22Rv1 (cell line): ENCODE results near the gene S100A16.

Experiments used
- H3K27ac ChIP-seq: fragments of 450-650 bp; 2 replicates; pipeline ENCODE4 v1.5.1; 2017
- ZFX ChIP-seq: fragments of 450-650 bp; IDR thresholded peaks from 2 replicates; pipeline ENCODE4 v1.6.1; 2017; ENCODE audit warnings: antibody characterized with exemption, borderline replicate concordance
- TF ChIP-seq, protein P1 (sequence below): fragments of 450-650 bp; IDR thresholded peaks from 2 replicates; pipeline ENCODE4 v1.5.1; 2017; ENCODE audit warnings: mild to moderate bottlenecking

S100A16 gene

DNA sequence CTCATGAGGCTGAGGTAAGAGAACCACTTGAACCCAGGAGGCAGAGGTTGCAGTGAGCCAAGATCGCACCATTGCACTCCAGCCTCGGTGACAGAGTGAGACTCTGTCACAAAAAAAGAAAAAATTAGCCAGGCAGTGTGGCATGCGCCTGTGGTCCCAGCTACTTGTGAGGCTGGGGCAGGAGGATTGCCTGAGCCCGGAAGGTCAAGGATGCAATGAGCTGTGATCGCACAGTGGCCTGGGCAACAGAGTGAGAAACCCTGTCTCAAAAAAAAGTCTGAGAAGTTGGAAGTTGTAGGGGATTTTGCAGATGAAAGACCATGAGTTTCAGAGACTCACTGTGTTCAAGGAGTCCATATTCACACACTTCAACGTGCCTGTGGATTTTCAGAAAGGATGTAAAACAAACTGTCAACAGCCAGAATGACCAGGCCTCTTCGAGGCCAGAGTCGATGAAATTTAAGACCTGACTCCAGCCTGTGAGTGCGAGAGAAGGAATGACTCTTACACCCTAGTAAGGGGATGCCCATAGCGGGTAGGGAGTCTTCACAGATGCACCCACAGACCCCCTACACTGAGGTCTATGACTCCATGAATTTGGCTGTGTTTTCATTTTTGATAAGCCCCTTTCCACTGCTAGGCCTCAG, 12.2 kb upstream of the S100A16 start:
- no peak overlapping the region for H3K27ac ChIP-seq
- no peak for TF ChIP-seq ZFX
- TF ChIP-seq, protein P1, sequence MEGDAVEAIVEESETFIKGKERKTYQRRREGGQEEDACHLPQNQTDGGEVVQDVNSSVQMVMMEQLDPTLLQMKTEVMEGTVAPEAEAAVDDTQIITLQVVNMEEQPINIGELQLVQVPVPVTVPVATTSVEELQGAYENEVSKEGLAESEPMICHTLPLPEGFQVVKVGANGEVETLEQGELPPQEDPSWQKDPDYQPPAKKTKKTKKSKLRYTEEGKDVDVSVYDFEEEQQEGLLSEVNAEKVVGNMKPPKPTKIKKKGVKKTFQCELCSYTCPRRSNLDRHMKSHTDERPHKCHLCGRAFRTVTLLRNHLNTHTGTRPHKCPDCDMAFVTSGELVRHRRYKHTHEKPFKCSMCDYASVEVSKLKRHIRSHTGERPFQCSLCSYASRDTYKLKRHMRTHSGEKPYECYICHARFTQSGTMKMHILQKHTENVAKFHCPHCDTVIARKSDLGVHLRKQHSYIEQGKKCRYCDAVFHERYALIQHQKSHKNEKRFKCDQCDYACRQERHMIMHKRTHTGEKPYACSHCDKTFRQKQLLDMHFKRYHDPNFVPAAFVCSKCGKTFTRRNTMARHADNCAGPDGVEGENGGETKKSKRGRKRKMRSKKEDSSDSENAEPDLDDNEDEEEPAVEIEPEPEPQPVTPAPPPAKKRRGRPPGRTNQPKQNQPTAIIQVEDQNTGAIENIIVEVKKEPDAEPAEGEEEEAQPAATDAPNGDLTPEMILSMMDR, result no peak

DNA sequence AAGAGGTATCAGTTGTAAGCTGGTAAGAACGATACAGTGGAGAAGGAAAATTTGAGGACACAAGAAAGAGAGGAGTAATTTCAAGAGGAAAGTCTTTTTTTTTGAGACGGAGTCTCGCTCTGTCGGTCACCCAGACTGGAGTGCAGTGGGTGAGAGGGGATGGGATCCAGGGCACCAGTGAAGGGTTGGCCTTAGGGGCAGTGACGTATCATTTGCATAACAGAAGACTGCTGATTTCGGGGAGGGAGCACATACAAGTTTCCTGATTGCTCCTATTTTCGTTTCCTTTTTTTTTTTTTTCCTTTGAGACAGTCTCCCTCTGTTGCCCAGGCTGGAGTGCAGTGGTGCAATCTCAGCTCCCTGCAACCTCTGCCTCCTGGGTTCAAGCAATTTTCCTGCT, 10.2 kb upstream of the S100A16 start:
- H3K27ac ChIP-seq, result no peak overlapping the region
- TF ChIP-seq, protein P1, result no peak
- TF ChIP-seq ZFX, result no peak

DNA sequence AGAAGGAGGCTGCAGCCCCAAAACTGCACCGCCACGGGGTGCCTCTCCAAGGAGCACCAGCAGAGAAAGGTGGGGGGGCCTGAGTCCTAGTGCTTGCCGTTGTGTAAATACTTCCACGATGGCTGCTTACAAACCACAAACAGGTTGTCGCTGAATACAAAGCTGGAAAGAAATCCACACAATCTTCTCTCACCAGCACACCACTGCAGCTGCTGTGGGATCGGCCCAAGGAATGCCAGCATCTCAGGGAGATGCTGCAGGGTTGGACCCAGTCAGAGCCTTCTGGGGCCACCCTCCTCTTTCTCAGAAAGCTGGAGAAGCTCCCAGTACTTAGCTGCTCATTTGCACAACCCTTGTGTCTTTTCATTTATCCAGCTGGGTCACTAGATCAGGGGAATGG, 6.2 kb upstream of the S100A16 start:
- H3K27ac ChIP-seq, result no peak overlapping the region
- TF ChIP-seq, protein P1, result no peak
- TF ChIP-seq ZFX, result no peak

DNA sequence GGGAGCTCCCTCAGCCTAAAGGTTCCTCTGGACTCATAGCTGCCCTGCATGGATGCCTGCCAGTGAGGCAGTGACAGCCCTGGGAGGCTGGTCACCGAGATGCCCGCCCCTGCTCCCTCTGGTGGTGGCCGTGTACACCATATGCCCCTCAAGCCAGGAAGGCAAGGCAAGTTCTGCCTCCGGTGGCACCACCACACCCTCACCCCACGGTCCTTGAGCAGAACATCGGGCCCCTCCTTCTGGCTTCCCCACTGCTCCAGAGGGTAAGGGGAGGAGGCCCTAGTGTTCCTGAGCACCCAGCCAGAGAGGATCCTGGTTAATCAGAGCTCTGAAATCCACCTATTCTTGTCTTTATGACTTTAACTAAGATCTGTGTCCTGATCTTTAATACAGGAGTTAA, 4.7 kb upstream of the S100A16 start:
- TF ChIP-seq, protein P1, result peak; percentile 75
- no peak for TF ChIP-seq ZFX

DNA sequence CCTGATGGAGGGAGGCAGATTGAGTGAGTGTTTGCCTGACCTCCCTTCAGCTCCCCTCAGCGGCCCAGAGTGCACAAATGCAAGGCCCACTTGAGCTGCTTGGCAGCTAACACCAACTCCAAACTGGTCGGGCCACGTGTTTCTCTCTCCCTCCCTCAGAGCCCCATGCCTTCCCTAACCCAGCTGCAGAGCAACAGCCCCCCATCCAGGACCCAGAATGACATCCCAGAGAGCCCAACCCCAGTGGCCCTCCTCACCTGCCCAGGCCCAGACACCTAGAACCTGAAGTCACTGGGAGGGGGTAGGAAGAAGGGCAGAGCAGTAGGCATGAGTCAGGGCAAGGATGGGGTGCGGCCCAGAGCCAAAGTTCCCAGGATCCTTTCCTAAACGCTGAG, 4.0 kb upstream of the S100A16 start:
- no peak overlapping the region for H3K27ac ChIP-seq
- TF ChIP-seq ZFX, result no peak
- TF ChIP-seq, protein P1, result no peak

More for the DNA sequence above, 4.7 kb upstream of the S100A16 start:
- H3K27ac ChIP-seq, result no peak overlapping the region

DNA sequence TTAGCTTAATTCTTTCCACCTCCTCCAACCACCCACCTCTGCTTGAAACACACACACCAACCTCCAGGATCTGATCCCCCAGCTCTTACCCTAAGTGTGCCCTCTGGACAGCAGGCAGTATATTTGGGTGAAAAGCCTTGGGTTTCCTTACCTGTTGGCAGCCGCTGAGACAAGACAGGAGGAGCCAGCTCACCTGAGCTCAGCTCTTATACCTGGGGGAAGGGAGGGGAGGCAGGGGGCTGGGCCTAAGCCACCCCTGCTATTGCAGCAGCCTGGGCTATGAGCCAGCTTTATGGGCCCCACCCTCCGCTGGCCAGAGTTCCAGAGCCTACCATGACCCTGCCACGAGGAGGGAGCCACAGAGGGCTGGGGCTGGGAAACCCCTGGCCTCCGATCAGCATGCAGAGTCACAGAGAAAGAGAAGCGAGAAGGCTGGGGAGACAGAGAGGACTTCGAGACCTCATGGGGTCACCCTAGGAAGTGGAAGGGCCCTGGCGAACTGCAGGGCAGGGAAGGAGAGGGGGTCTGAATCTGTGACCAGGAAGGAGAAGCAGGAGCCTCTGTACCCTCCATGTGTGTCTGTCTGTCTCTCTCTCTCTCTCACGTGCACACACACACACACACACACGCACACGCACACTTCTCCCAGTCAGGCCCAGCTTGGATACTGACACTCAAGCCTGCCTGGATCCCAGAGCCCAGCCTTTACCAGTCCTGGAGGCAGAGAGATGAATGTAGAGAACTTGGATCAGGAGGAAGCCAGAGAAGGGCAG, 3.4 kb upstream of the S100A16 start, which contains the start of gene S100A14:
S100A14 (minus strand) TSS at position 182 of the 773 bp plus-strand sequence. CDS start 467 bp downstream, outside the sequence.
- H3K27ac ChIP-seq, result no peak within 1 kb of the TSS

More for the DNA sequence above, 3.4 kb upstream of the S100A16 start, which contains the start of gene S100A14:
- no peak for TF ChIP-seq ZFX
- TF ChIP-seq, protein P1, result no peak
